Ovary (tissue), 9 donors: ENCODE measurements around the gene MAP3K10. TPM values are rescaled to one million over a fixed set of nuclear protein-coding genes. Genes with fewer than 3 reads are reported as not detected.

Experiments
- DNase-seq, 5 donors: peaks; one replicate each; pipeline ENCODE4 v3.0.0-alpha.2; 2019 to 2020
- H3K27ac ChIP-seq, 2 donors: fragments of 200-600 bp; one replicate each; pipeline versions ENCODE4 v1.5.1 to v1.8.0; 2019 to 2022
- H3K27me3 ChIP-seq: fragments of 200-600 bp; one replicate; pipeline ENCODE4 v1.8.0; 2022
- H3K36me3 ChIP-seq: fragments of 200-600 bp; sonication (generic); one replicate; pipeline ENCODE4 v1.5.1; 2019
- H3K4me1 ChIP-seq: one replicate; pipeline ENCODE4 v1.8.1; 2013; ENCODE audit warnings: mild to moderate bottlenecking, moderate library complexity; ENCODE audit not compliant: insufficient read depth
- H3K4me3 ChIP-seq: fragments of 200-600 bp; sonication (generic); one replicate; pipeline ENCODE4 v1.5.1; 2017
- H3K9me3 ChIP-seq, 2 donors: fragments of 200-600 bp in 1 of 2; sonication (generic) in 1 of 2; one replicate each; pipeline versions ENCODE4 v1.5.1 to v1.8.1; 2013 to 2019; ENCODE audit warnings: mild to moderate bottlenecking in 1 of 2, moderate library complexity in 1 of 2
- EP300 ChIP-seq: sonication (generic); formaldehyde crosslinking; IDR thresholded peaks from one replicate; pipeline ENCODE4 v1.6.1; 2017; ENCODE audit warnings: antibody characterized with exemption
- POLR2A ChIP-seq: fragments of 450-650 bp; IDR thresholded peaks from one replicate; pipeline ENCODE4 v1.6.1; 2017; ENCODE audit warnings: antibody characterized with exemption, mild to moderate bottlenecking, moderate library complexity
- WGBS, 3 donors: extraction: QIAGEN DNeasy Blood & Tissue Kit in 1 of 3; methylation state at CpG; one replicate each; pipeline versions ENCODE4 v1.1.5 to v1.1.7; 2013 to 2017; 5-methylcytosine and 5-hydroxymethylcytosine counted together
- intact Hi-C, 4 donors: fragments of 100-400 bp; cut with DNase I; formaldehyde crosslinking; loops; one replicate each; pipeline versions ENCODE4 v1.11.0 to v1.15.1; 2022 to 2023
- polyA plus RNA-seq, 2 donors: library from polyadenylated mRNA; stranded (reverse); fragments of 200-250 nt in 1 of 2; fragments of 350-450 nt in 1 of 2; fragmentation: Illumina TruSeq in 1 of 2; extraction: RNeasy Lipid Tissue Mini Kit (QIAGEN cat#74804) in 1 of 2; gene quantifications; one replicate each; pipeline ENCODE4 v1.2.3, GENCODE V29; 2013 to 2014
- total RNA-seq, 7 donors: library from RNA; depleted of rRNA in 2 of 7; stranded (reverse); fragments of >200 nt in 2 of 7; fragmentation: NEBNext Ultra II Directional in 3 of 7; extraction: Animal tissue kit (Norgen Biotek cat#: 25700) in 3 of 7; gene quantifications; one replicate each; pipeline versions ENCODE4 v1.1.0 to v1.2.4, GENCODE V29; 2016 to 2023
- TF ChIP-seq, protein P1 (sequence below), 3 donors: fragments of 450-650 bp in 2 of 3; fragments of 200-600 bp in 1 of 3; IDR thresholded peaks; one replicate each; pipeline versions ENCODE4 v1.5.1 to v1.8.0; 2016 to 2022; ENCODE audit warnings: antibody characterized with exemption in 3 of 3, mild to moderate bottlenecking in 1 of 3
- donor health status: DM: no; HTN: no; CAD: no; lungs with moderate emphysema.
- donor health status: DM: no; HTN: no; CAD: no.
- donor health status: Bipolar disorder and iron deficiency.
- donor health status: DM: yes; HTN: yes; CAD: no.
- donor health status: DM: no; HTN: no; CAD: no.
- donor health status: DM: yes; HTN: yes; CAD: no.

The MAP3K10 gene
- total and polyA plus RNA-seq, 9 donors: 1.2 to 26.2 (median 14.6) TPM

DNA sequence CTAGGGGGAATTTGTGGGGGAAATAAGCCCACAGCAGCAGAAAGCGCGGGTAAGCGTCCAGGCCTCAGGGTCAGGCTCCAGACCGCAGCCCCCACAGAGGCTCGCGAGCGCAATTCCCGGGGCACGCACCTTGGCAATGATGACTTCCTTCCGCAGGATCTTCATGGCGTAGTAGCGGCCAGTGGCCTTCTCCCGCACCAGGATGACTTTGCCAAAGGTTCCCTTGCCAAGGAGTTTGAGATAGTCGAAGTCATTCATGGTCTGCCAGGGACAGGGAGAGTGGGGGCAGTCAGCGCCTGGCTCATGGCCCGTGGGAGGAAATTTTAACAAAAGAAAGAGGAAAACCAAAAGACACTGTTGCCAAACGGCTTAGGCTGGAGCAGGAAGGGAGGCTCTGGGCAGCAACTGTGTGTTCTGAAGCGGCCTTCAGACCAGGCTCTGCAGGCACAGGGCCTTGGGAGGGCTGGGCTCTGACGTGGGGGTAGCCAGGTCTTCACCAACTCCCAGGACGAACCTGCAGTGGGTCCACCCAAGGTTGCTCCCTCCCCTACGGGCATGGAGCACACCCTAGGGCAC, 50.7 kb downstream of the MAP3K10 start:
- intact Hi-C loops: loop anchor here in 1 of 4 donors (2.0 kb wide), 1 partner anchor 31 kb away; no protein-coding TSS in a partner anchor
- no peaks in the 10 kb centered on the region for H3K9me3 ChIP-seq
- no peaks in the 10 kb centered on the region for H3K27me3 ChIP-seq
- H3K4me3 ChIP-seq: no peak overlapping the region
- H3K4me1 ChIP-seq: peaks cover 10% of the 10 kb centered on the region
- no peaks in the 10 kb centered on the region for H3K36me3 ChIP-seq
- 7 to 16% (median 8%) methylated on average over 21 of the region's 21 CpGs for WGBS, 3 donors
- DNase-seq: peak; percentile 72 to 86 (median 82)
- TF ChIP-seq POLR2A: no peak
- TF ChIP-seq, protein P1, sequence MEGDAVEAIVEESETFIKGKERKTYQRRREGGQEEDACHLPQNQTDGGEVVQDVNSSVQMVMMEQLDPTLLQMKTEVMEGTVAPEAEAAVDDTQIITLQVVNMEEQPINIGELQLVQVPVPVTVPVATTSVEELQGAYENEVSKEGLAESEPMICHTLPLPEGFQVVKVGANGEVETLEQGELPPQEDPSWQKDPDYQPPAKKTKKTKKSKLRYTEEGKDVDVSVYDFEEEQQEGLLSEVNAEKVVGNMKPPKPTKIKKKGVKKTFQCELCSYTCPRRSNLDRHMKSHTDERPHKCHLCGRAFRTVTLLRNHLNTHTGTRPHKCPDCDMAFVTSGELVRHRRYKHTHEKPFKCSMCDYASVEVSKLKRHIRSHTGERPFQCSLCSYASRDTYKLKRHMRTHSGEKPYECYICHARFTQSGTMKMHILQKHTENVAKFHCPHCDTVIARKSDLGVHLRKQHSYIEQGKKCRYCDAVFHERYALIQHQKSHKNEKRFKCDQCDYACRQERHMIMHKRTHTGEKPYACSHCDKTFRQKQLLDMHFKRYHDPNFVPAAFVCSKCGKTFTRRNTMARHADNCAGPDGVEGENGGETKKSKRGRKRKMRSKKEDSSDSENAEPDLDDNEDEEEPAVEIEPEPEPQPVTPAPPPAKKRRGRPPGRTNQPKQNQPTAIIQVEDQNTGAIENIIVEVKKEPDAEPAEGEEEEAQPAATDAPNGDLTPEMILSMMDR (IDR thresholded peaks at IDR 0.05): no peak
- TF ChIP-seq EP300: no peak
- H3K27ac ChIP-seq: peak overlapping the region in 1 of 2 donors; percentile 59

DNA sequence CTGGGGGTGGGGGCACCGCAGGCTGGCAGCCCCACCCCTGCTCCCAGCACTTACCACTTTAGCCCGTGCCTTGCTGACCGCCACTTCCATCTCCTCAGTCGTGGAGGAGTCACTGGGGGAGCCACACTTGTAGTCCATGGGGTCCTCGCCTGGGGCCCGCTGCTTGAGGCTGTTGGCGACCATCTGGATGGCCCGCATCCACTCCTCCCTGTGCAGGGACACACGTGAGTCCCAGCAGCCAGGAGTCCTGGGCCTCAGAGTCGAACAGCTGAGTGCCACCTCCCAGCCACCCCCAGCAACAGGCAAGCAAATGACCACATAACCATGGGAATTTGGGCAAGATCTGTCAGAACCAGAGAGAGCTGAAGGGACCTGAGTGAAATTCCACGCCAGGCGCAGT, 51.3 kb downstream of the MAP3K10 start:
- WGBS, 3 donors: 70 to 82% (median 73%) methylated on average over 11 to 12 of the region's 12 CpGs
- DNase-seq: no peak
- intact Hi-C loops: loop anchor here in 1 of 4 donors (2.0 kb wide), 1 partner anchor 30 kb away; no protein-coding TSS in a partner anchor
- H3K36me3 ChIP-seq: no peaks in the 10 kb centered on the region
- H3K4me3 ChIP-seq: no peak overlapping the region
- H3K4me1 ChIP-seq: peaks cover 10% of the 10 kb centered on the region
- peak overlapping the region in 1 of 2 donors; percentile 59 for H3K27ac ChIP-seq
- TF ChIP-seq EP300: no peak
- TF ChIP-seq POLR2A: no peak
- TF ChIP-seq, protein P1 (IDR thresholded peaks at IDR 0.05): no peak
- no peaks in the 10 kb centered on the region for H3K27me3 ChIP-seq
- no peaks in the 10 kb centered on the region for H3K9me3 ChIP-seq

DNA sequence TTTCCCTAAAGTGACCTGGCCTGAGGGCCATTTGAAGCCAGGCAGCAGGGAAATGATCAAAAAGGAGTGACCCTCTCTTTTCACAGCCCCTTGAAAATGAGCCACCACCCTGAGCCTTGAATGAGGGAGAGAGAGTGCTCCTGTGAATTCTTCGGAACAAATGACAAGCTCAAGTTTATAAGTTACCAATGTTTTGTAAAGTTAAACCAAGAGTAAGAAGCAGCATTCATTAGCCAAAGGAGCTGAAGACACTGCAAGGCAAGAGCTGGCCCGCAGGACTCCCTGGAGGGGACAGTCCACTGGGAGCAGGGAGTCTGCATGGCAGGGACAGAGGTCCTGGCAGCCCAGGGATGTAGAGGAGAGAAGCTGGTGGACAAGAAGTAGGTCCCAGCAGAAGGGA, 52.0 kb downstream of the MAP3K10 start:
- DNase-seq: no peak
- 94 to 96% (median 95%) methylated on average over 2 of the region's 2 CpGs for WGBS, 3 donors
- no peaks in the 10 kb centered on the region for H3K27me3 ChIP-seq
- H3K4me3 ChIP-seq: no peak overlapping the region
- H3K27ac ChIP-seq: no peak overlapping the region
- TF ChIP-seq POLR2A (no peak), EP300 (no peak)
- TF ChIP-seq, protein P1 (IDR thresholded peaks at IDR 0.05): no peak
- intact Hi-C loops: loop anchor here in 1 of 4 donors (2.0 kb wide), 1 partner anchor 30 kb away; no protein-coding TSS in a partner anchor
- H3K4me1 ChIP-seq: peaks cover 10% of the 10 kb centered on the region
- no peaks in the 10 kb centered on the region for H3K36me3 ChIP-seq
- no peaks in the 10 kb centered on the region for H3K9me3 ChIP-seq

DNA sequence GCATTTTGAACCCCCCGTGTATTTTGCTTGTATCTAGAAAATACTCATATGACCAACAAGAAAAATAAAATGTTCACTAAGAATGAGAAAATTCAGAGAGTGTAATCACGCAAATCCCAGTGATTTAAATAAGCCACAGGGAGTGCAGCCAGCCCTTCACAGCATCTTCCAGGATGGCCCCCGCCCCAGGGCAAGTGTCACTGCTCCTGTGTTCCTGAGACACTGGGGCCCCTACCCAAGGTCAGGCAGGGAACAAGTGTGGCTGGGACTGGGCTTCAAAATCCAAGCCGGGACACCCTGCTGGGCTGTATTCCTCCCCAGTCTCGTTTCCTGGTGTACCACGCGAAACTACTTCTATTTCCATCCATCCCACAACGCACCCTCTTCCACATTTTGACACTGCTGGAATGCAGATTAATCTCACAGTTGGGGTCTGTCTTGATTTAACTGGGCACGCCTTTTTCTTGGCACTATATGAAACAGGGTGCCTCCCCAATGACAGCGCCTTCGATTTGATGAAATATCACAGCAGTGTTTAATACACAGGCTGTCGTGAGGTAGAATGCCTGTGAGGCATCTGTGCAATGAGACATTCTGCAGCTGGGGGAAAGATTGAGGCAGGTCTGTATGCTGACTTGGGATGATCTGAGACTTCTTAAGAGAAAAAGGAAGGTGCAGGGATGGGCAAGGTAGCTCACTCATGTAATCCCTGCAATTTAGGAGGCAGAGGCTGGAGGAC, 53.5 kb downstream of the MAP3K10 start:
- intact Hi-C loops: no loop called here
- WGBS, 3 donors: 81 to 83% (median 81%) methylated on average over 12 of the region's 12 CpGs
- no peak overlapping the region for H3K27ac ChIP-seq
- H3K4me3 ChIP-seq: no peak overlapping the region
- no peaks in the 10 kb centered on the region for H3K36me3 ChIP-seq
- DNase-seq: no peak
- TF ChIP-seq POLR2A (no peak), EP300 (no peak)
- TF ChIP-seq, protein P1 (IDR thresholded peaks at IDR 0.05): no peak
- no peaks in the 10 kb centered on the region for H3K9me3 ChIP-seq
- peaks cover 10% of the 10 kb centered on the region for H3K4me1 ChIP-seq
- H3K27me3 ChIP-seq: no peaks in the 10 kb centered on the region
